Activated CD4-positive, alpha-beta T cell treated with anti-CD3 and anti-CD28 coated beads for 24 hours (primary cell): ENCODE measurements around the gene TMTC4.
"Not testable (repeated sequence)": the region's sequence is repeated elsewhere in the genome, so short reads cannot be mapped to it uniquely, and the experiment has no call there.

Experiments used
- DNase-seq, 2 donors: peaks; one replicate each; pipeline ENCODE4 v3.0.0-alpha.2; 2020; ENCODE audit warnings: low read depth in 2 of 2

The TMTC4 gene, protein sequence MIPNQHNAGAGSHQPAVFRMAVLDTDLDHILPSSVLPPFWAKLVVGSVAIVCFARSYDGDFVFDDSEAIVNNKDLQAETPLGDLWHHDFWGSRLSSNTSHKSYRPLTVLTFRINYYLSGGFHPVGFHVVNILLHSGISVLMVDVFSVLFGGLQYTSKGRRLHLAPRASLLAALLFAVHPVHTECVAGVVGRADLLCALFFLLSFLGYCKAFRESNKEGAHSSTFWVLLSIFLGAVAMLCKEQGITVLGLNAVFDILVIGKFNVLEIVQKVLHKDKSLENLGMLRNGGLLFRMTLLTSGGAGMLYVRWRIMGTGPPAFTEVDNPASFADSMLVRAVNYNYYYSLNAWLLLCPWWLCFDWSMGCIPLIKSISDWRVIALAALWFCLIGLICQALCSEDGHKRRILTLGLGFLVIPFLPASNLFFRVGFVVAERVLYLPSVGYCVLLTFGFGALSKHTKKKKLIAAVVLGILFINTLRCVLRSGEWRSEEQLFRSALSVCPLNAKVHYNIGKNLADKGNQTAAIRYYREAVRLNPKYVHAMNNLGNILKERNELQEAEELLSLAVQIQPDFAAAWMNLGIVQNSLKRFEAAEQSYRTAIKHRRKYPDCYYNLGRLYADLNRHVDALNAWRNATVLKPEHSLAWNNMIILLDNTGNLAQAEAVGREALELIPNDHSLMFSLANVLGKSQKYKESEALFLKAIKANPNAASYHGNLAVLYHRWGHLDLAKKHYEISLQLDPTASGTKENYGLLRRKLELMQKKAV

DNA sequence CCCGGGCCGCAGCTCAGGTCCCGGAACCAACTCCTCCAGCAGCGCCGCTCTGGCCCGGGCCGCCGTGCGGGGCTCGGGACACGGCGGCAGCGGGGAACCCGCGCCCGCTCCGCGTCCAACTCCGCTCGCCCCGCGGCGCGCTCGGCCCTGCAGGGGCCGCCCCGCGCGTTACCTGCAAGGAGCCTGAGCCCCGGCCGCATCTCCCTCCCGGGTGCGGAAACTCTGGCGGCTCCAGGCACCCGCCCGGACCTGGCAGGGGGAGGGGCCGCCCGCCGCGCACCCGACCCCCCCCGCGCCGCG is at the start of gene TMTC4:
TMTC4 (minus strand) TSS at position 224 of the 300 bp plus-strand sequence. CDS start 4,433 bp downstream, outside the sequence.
- DNase-seq = no peak

DNA sequence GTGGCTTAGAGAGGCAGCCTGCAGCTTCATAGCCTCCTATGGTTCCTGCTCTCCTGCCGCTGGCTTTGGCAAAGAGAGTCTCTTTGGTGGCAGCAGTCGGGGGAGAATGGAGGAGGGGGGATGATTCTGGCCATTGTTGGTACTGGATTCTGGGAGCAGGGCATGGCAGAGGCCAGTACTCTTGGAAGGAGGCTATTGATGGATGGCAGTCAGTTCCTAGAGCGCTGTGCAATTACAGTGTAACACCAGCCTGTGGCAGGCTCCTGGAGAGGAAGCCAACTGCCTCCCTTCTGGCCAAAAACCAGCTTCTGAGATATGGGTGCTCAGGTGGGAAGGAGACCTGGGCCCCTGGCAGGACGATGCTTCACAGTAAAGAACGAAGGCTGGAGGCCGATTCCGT is 47.9 kb upstream of the TMTC4 start:
- no peak for DNase-seq

- DNase-seq = peak; percentile 40 to 44
These were observed 47.4 kb upstream of the TMTC4 start for GRCh38 chr13:100721885-100722512.

DNA sequence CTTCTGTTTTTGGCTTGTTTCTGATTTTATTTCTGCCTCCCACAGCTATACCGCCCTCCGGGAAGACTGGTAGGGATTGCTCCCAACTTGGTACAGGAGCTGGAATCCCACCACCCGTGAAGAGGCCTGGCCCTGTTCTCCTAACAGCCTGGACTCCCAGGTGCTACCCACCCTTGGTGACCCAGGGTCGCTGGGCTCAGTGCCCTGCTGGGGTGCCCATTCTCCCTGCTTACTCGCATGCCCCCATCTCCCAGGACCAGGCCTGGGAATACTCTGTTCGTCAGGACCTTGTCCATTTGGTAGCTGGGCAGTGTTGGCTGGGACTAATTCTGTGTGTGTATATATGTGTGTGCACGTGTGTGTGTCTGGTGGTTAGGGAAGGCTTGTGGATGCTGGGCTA is 41.0 kb upstream of the TMTC4 start:
- no peak for DNase-seq

DNA sequence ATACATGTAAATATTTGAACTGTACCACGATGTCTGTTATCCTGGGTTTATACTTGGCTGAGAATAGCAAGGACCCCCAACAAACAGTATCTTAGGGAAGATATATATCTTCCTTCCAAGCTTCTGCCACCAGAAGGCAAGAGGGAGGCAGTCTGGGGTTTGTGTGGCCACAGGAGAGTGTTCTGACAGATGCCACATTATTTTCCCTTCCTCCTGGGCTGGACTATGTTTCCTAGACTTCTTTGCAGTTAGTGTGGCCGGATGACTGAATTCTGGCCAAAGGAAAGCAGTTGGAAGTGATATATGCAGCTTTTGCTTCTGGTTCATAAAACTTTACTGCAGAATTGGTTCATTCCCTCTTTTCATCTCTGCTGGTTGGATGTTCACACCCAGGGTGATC is 39.9 kb upstream of the TMTC4 start:
- DNase-seq = no peak

DNA sequence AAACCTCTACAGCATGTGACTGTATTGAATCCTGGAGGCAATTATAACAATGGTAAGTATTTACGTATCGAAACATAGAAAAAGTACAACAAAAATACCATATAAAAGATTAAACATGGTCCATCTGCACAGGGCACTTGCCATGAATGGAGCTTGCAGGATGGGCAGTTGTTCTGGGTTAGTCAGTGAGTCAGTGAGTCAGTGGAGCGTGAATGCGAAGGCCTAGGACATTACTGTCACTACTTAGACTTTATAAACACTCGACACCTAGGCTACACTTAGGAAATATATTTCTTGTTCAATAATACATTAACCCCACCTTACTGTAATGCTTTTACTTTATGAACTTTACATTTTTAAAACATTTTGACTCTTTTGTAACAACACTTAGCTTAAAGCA is 35.6 kb upstream of the TMTC4 start:
- DNase-seq = no peak

DNA sequence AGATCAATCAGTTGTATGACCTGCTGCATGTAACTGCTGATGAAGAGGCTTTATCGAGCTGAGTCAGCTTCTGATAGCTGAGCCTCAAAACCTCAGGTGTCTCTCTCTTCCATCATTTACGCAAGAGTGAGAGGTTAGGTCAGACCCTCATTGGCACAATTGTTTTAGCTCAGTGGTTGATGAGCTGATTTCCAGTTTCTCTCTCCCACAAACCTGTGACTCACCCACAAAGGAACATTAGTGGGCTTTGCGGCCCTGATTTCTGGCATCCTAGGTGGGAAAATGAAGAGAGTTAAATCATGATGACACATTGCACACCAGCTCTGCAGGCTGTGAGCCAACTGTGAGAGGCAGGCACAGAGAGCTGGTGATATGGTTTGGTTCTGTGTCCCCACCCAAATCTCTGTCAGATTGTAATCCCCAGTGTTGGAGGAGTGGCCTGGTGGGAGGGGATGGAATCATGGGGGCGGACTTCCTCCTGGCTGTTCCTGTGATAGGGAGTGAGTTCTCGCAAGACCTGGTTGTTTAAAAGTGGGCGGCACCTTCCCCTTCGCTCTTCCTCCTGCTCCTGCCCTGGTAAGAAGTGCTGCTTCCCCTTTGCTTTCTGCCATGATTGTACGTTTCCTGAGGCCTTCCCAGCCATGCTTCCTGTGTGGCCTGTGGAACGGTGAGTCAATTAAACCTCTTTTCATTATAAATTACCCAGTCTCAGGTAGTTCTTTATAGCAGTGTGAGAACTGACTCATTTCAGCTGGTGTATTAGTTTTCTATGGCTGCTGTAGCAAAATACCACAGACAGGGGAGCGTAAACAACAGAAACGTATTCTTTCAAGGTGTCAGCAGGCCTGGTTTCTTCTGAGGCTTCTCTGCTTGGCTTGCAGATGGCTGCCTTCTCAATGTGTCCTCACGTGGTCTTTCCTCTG is 33.5 kb upstream of the TMTC4 start:
- no peak for DNase-seq

DNA sequence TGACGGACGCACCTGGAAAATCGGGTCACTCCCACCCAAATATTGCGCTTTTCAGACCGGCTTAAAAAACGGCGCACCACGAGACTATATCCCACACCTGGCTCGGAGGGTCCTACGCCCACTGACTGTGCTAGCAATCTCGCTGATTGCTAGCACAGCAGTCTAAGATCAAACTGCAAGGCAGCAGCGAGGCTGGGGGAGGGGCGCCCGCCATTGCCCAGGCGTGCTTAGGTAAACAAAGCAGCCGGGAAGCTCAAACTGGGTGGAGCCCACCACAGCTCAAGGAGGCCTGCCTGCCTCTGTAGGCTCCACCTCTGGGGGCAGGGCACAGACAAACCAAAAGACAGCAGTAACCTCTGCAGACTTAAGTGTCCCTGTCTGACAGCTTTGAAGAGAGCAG is 23.7 kb upstream of the TMTC4 start:
- not testable (repeated sequence) for DNase-seq

DNA sequence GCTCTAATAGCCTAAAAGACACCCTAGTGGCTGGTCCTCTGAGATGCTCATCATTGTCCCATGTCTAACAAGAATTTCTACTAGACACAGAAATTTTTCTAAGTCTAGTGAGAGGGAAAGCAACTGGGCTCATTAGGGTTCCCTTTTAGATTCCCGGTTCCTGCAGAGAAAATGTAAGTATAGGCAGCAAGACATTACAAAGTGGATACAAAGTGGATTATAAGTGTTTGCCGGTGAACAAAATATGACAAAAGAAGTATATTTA is 20.8 kb upstream of the TMTC4 start:
- DNase-seq = no peak

GRCh38 chr13:100694722-100695508 is 20.3 kb upstream of the TMTC4 start:
- no peak for DNase-seq

DNA sequence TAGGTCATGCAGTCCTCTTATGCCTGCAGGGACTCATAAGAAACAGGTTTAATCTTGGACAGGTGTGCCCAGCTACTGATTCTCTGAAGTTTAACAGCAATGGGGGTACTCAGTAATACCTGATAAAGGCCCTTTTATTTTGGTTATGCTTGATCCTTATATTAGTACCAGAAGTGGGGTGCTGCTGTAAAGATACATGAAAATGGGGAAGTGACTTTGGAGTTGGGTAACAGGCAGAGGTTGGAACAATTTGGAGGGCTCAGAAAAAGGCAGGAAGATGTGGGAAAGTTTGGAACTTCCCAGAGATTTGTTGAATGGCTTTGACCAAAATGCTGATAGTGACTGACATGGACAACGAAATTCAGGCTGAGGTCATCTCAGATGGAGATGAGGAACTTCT is 14.6 kb upstream of the TMTC4 start:
- DNase-seq = no peak

DNA sequence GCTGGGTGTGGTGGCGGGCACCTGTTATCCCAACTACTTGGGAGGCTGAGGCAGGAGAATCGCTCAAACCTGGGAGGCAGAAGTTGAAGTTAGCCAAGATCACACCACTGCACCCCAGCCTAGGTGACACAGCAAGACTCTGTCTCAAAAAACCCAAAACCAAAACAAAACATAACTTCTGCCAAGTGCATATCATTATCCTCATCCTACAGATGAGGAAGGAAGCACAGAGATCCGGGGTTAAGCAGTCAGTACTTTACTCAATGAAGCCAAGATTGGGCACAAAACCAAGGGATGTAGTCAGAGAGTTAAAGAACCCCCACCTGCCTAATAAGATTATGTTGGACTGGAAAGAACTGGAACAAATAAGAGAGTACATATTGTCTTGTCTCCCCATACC is 5.5 kb upstream of the TMTC4 start:
- no peak for DNase-seq

GRCh38 chr13:100677128-100677527 is 2.5 kb upstream of the TMTC4 start:
- DNase-seq = not testable (repeated sequence)

DNA sequence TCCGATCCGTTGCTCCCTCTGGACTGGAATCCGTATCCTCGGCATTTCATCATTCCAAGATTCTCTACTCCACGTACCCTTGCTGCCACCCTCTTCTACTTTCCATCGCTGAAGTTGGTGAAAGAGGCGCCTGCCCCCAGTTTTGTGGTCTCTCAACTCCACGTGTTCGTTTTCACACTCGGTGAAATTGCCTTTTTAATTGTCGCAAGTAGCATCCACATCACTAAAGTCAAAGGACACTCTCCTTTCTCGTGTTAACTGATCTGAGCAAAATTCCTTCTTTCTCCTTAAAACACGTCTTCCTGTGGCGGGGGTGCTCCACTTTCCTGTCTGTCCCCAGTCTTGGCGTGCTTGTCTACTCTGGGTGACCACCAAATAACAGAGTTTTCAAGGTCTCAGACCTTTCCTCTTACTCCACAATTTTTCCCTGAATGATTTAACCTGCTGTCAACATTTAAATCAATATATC is 1.1 kb upstream of the TMTC4 start:
- DNase-seq = no peak

DNA sequence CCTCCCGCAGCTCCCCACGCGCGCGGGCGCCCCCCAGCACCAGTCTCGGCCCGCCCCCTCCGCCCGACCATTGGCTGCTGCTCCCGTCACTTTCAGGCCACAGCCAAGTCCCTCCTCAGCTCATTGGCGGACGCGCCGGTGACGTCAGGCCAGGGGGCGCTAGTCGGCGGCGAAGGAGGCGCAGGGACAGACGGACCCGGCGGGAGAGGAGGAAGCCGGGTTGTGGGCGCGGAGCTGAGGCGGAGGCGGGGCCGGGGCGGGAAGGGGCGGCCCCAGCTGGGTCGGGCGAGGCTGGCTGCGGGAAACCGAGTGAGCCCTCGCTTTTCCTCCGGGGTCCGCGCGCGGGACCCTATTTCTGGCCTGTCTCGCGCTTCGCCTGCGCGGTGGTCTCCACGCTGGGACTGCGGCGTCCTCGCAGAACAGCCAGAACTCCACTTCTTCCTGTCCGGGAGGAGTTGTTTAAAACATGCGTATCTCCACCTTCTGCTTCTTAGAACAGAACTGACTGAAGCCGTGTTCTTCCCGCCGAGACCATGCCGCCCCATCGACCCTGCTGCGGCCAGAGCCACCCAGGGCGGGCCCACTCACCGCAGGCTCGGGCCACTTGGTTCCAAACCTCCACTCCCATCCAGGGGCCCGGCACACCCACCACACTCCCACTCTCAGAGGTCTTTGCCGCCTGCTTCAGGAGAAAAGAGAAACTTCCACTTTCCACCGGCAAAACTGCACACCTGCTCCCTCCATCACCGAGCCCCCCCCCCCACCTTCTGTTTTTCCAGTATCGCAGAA is 471 bp upstream of the TMTC4 start:
- peak; percentile 99 for DNase-seq

DNA sequence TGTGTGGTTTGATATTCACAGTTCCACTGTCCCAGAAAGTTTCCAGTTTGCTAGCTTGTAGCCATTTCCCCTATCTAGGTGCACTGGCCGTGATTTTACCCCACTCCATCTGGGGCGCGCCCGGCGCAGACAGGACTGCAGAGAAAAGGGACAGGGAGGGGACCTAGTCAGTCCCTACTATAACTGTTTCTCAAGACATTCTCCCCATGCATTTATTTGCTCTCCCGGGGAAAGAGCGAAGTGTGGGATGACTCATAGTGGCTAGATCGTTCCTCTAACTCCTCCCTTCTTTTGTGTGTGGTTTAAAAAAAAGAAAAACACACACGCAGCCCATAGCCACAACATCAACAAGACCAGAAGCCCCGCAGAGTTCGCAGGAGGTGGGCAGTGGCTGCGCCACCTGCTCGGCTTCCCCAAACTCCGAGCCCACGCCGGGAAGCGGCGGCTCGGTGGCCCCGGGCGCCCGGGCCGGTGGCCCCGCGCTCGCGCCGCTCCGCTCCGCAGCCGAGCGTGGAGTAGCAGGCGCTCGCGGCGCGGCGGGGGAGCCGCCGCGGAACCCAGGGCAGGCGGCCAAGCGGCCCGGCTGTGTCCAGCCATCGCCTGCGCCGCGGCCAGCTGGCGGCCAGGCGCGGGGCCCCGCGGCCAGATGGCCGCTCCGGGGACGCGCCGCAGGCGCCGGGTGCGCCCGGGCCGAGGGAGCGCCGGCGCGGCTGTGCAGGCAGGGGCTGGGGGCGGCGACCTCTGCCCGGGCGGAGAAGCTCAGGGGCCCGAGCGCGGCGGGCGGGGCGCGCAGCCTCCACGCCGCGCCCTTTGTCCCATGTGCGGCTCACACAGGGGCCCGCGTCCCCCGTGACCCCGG is 653 bp downstream of the TMTC4 start:
- peak in 1 of 2 donors; percentile 35 for DNase-seq

DNA sequence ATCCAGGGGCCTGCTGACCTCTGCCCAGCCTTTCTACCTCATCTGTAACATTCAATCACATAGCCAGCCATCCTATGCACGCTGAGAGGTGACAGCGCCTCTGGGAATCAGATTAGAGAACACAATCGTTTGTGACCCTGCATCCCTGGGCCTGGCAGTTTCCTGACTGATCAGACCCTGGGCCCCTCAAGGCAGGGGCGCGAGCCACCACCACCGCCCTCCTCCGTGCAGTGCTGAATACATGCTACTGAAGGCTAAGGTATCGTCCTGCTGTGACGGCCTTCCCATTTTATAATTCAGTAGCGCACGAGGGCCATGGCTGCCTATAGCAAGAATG is 1.3 kb downstream of the TMTC4 start:
- no peak for DNase-seq

DNA sequence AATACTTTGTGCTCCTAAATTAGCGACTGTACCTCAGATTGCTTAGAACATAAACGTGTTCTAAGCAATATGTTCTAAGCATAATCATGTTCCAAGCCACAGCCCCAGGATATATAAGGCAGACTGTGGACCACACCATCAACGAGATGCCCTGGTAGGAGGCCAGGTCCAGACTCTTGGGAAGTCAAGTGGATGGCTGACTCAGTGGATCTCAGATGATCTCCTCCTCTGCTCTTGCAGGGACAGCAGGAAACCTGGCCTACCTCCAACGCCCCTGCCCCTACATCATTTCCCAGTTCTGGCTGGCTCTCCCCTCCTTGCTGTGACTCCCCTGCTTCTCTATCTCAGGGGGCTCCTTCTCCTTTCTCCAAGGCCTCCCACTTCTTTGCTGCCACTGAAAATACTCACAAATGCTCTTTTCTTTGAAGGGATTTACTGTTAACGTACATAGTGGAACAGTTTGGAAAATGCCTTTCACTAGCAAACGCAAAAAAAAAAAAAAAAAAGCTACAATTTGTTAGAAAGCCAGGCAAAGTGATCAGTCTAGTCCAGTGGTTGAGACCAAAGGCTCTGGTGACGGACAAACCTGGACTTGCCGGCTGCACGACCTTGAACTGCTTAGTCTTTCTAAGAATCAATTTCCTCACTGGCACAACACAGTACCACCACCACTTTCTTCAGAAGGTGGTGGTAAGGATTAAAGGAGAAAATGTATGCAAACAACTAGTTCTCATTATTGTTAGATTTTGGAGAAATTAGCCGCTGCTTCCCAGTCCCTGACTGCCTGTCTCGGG is 3.0 kb downstream of the TMTC4 start:
- DNase-seq = no peak

DNA sequence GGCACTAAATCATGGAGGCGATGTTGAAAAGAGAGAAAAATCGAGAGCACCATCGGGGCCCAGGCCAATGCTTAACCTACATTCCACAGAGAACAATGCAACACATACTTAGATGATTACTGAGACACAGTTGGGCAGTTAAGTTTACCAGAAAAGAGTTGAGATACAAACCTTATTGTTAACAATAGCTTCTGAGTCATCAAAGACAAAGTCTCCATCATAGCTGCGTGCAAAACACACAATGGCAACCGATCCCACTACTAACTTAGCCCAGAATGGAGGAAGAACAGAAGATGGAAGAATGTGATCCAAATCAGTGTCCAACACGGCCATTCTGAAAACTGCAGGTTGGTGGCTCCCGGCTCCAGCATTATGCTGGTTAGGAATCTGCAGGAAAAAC is 6.2 kb downstream of the TMTC4 start:
- DNase-seq = no peak
